ENCODE results near the gene XAGE1A. TPM values are rescaled to one million over a fixed set of nuclear protein-coding genes. Genes with fewer than 3 reads are reported as not detected.
"Not testable (repeated sequence)": the region's sequence is repeated elsewhere in the genome, so short reads cannot be mapped to it uniquely, and the experiment has no call there.

The XAGE1A gene
- total and polyA plus RNA-seq, 2 experiments from 2014 or later = not detected

GRCh38 chrX:52548769-52549168, 53.2 kb downstream of the XAGE1A start:
- not testable (repeated sequence) for H3K27me3 ChIP-seq (ENCODE audit: insufficient read depth); H3K4me1 Mint-ChIP-seq; H3F3A ChIP-seq (replicated peaks; ENCODE audit: low read depth); H3K4me3 ChIP-seq; H3K36me3 Mint-ChIP-seq (ENCODE audit: low read depth); H3K9me3 Mint-ChIP-seq; H3K27ac ChIP-seq (ENCODE audit: low read depth); H3K79me2 ChIP-seq (replicated peaks; ENCODE audit: insufficient read depth); DNase-seq (ENCODE audit: low spot score); H3K9me2 ChIP-seq (ENCODE audit: insufficient read depth); H3K4me1 ChIP-seq (ENCODE audit: insufficient read depth); H4K20me1 ChIP-seq (replicated peaks; ENCODE audit: insufficient read depth); ATAC-seq; H3K27me3 Mint-ChIP-seq (ENCODE audit: insufficient read depth, low read depth, poor library complexity); H3K36me3 ChIP-seq (ENCODE audit: insufficient read depth); H3K4me3 Mint-ChIP-seq; H3K4me2 ChIP-seq; H2AFZ ChIP-seq; H3K27ac Mint-ChIP-seq

Small RNA genes lying within 50 kb of the gene (small RNA-seq; reads per million reads assigned to genes)
- gene BX510359.8 (ENCODE audit: low replicate concordance) (not detected), gene RBM22P7 (ENCODE audit: low replicate concordance) (not detected)

Other genes with a start within 250 kb of the XAGE1A start
- gene XAGE2, start 126.8 kb upstream of the XAGE1A start, total RNA-seq (2014; rRNA removed; shearing (Covaris generic)) = not detected in 2 replicates
- gene XAGE2, start 126.8 kb upstream of the XAGE1A start, polyA plus RNA-seq (2016; fragmentation: Nextera tagmentation; extraction: Ambion mirVana) = not detected in 2 replicates
- not detected in 2 replicates for gene XAGE1B, start 21.3 kb downstream of the XAGE1A start, total RNA-seq (2014; rRNA removed; shearing (Covaris generic))
- not detected in 2 replicates for gene XAGE1B, start 21.3 kb downstream of the XAGE1A start, polyA plus RNA-seq (2016; fragmentation: Nextera tagmentation; extraction: Ambion mirVana)
- not detected in 2 replicates for gene SSX7, start 159.1 kb downstream of the XAGE1A start, total RNA-seq (2014; rRNA removed; shearing (Covaris generic))
- not detected in 2 replicates for gene SSX7, start 159.1 kb downstream of the XAGE1A start, polyA plus RNA-seq (2016; fragmentation: Nextera tagmentation; extraction: Ambion mirVana)
- gene SSX2, start 211.4 kb downstream of the XAGE1A start, total RNA-seq (2014; rRNA removed; shearing (Covaris generic)) = 0.39 and 0.83 TPM in 2 replicates
- gene SSX2, start 211.4 kb downstream of the XAGE1A start, polyA plus RNA-seq (2016; fragmentation: Nextera tagmentation; extraction: Ambion mirVana) = 0.29 TPM in 1 of 2 replicates, not detected in the other

Measured in GM23338 (cell line).